Cardiac fibroblast (primary cell): ENCODE data around the gene TDP2.
"Not testable (repeated sequence)": the region's sequence is repeated elsewhere in the genome, so short reads cannot be mapped to it uniquely, and the experiment has no call there.

ENCODE experiments used
- DNase-seq, 2 donors: peaks; one replicate each; pipeline versions ENCODE4 v3.0.0 to v3.0.0-alpha.2; 2010; ENCODE audit warnings: low read depth in 2 of 2
- H3K4me3 ChIP-seq, 2 donors: replicated peaks in 1 of 2; 1 replicate in 1 of 2; 2 replicates in 1 of 2; pipeline ENCODE4 v1.5.1; 2011; ENCODE audit warnings: low read depth in 2 of 2, low read length in 2 of 2, mild to moderate bottlenecking in 2 of 2, moderate library complexity in 1 of 2
- TF ChIP-seq, protein P1 (sequence below): IDR thresholded peaks from one replicate; pipeline ENCODE4 v1.5.1; 2011; ENCODE audit warnings: low read depth, mild to moderate bottlenecking, low read length, inconsistent platforms

TDP2 gene

DNA sequence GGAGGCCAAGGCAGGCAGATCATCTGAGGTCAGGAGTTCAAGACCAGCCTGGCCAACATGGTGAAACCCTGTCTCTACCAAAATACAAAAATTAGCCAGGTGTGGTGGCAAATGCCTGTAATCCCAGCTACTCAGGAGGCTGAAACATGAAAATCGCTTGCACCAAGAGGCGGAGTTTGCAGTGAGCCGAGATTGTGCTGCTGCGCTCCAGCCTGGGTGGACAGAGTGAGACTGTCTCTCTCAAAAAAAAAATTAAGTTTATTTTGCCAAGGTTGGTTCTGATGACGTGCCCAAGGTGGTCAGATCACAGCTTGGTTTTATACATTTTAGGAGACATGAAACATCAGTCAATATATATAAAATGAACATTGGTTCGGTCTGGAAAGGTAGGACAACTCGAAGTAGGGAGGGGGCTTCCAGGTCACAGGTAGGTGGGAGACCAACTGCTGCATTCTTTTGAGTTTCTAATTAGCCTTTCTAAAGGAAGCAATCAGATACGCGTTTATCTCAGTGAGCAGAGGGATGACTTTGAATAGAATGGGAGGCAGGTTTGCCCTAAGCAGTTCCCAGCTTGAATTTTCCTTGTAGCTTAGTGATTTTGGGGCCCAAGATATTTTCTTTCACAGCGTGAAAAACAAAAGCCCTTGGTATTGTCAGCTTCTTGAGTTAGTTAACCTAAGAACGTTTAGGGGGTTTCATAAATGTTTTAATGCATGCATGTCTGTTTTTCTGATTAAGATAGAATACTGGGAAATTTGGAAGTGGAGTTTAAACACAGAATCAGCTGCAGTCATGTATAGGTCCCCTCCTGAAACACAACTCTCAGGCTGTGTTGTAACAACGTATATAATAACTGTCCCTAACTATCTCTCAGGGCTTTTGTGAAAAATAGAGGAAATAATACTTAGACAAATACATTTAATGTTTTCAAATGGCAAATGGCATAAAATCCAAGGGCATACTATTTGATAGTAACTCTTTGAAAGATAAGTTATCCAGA lies 16.9 kb upstream of the TDP2 start:
- TF ChIP-seq, protein P1, sequence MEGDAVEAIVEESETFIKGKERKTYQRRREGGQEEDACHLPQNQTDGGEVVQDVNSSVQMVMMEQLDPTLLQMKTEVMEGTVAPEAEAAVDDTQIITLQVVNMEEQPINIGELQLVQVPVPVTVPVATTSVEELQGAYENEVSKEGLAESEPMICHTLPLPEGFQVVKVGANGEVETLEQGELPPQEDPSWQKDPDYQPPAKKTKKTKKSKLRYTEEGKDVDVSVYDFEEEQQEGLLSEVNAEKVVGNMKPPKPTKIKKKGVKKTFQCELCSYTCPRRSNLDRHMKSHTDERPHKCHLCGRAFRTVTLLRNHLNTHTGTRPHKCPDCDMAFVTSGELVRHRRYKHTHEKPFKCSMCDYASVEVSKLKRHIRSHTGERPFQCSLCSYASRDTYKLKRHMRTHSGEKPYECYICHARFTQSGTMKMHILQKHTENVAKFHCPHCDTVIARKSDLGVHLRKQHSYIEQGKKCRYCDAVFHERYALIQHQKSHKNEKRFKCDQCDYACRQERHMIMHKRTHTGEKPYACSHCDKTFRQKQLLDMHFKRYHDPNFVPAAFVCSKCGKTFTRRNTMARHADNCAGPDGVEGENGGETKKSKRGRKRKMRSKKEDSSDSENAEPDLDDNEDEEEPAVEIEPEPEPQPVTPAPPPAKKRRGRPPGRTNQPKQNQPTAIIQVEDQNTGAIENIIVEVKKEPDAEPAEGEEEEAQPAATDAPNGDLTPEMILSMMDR, result no peak
- H3K4me3 ChIP-seq, result no peak overlapping the region
- DNase-seq, result no peak

DNA sequence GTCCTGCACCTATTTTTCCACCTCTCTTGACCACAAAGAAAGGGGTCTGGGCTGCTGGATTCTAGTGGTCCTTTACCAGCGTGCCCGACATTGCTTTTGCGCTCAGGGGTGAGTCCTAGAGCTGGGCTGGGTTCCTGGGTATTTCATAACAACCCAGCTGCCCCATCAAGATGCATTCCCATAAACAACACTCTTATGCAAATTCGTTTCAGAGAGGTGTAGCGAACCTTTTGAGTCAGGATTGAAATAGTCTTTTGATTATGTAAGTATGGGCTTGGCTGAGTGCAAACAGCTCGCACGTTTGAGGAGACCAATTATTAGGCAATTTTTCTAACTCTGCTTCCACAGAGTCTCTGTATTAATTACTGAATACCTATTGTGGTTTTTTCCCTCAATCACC lies 13.9 kb upstream of the TDP2 start:
- no peak overlapping the region for H3K4me3 ChIP-seq
- TF ChIP-seq, protein P1, result no peak
- no peak for DNase-seq

DNA sequence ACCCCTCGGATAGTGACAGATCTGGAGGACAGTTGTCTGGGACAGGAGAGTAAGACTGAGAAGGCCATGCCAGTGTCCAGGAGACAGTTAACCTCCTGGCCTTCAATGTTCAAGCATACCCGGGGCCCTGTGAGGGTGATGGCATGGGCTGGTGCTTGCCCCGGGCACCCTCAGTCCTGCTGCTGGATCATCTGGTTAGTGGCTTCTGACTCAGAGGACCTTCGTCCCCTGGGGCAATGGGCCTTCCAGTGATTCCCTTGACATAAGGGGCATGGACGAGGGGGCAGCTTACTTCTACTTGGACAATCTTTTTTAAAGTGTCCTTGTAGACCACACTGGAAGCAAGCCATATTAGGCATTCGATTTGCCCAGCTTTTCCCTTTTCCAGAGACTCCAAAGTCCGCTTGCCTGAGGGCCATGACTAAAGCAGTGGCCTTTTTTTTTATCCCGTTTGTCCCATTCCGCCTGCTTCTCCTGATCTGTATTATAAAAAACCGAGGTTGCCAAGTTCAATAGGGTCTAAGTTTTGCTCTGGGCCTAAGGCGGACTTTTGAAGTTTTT lies 12.2 kb upstream of the TDP2 start:
- not testable (repeated sequence) for H3K4me3 ChIP-seq, DNase-seq

DNA sequence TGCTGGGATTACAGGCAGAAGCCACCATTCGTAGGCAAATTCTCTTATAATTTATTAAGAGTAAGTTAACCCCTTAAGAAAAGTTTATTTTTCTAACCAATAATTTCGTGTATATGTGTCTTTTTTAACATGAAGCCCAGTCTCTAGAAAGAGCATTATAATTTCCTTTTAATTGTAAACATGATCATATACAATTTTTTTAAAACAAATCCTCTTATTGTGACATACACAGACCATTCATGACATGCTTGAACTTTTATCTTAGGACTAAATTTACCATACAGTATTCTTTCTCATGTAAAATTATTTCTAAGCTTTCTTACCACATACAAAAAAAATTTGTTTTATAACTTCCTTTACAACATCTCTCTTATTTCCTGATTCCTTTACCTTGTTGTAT lies 6.9 kb upstream of the TDP2 start:
- TF ChIP-seq, protein P1, result no peak
- no peak overlapping the region for H3K4me3 ChIP-seq
- no peak for DNase-seq

DNA sequence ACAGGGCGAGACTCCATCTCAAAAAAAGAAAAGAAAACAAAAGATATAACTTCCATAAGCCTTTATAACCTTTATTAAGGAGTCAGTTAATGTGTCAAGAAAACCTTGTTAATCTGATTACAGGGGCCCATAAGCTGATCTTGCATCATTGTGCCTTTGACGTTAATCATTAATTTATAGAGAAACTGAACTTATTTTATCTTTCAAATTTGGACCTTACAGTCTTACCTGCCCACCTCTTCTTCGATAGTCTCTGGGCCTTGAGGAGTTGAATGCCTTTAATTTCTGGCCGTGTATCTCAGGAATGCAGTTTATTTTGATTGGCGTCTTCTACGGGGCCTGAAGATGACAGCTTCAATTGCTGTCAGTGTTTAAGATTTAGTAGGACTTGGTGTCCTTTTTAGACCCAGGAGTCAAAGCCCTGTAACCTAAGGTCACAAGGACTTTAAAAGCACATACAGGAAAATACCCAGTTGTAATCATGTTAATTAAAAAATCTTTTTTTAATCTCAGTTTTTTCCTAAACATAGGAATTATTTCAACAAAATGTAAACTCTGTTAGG lies 6.0 kb upstream of the TDP2 start:
- TF ChIP-seq, protein P1, result no peak
- no peak overlapping the region for H3K4me3 ChIP-seq

DNA sequence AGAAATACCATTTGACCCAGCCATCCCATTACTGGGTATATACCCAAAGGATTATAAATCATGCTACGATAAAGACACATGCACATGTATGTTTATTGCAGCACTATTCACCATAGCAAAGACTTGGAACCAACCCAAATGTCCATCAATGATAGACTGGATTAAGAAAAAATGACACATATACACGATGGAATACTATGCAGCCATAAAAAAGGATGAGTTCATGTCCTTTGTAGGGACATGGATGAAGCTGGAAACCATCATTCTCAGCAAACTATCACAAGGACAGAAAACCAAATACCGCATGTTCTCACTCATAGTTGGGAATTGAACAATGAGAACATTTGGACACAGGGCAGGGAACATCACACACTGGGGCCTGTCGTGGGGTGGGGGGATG lies 4.4 kb upstream of the TDP2 start:
- DNase-seq, H3K4me3 ChIP-seq: not testable (repeated sequence)

More for the DNA sequence above, 6.0 kb upstream of the TDP2 start:
- DNase-seq, result no peak

DNA sequence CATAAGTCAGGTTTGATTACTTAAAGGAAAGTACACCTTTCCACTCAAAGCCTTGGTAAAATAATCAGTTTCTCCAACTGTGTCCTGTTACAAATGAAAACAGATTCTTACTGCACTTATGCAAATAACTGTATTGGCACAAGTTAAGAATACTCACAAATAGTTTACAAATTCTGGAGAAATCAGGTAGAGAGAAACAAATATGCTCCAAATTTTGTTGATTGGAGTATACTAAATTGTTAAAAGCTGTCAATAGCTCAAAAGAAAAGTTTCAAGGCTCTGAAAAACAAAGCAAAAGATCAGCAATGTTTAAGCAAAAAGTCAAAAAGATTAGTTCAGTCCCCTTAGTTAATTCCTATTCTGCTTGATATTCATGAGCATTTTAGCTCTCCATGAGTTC lies 3.8 kb upstream of the TDP2 start:
- not testable (repeated sequence) for DNase-seq, H3K4me3 ChIP-seq

DNA sequence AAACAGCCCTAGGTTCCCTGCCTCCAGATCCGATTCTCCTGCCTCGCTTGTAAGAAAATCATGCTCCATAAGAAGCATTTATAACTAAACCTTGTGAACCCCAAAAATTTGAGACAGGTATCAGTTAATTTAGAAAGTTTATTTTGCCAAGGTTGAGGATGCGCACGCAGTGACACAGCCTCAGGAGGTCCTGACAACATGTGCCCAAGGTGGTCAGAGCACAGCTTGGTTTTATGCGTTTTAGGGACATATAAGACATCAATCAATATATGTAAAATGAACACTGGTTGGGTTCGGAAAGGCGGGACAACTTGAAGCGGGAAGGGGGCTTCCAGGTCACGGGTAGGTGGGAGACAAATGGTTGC lies 2.3 kb upstream of the TDP2 start:
- no peak for DNase-seq
- H3K4me3 ChIP-seq, result no peak overlapping the region
- TF ChIP-seq, protein P1, result no peak

DNA sequence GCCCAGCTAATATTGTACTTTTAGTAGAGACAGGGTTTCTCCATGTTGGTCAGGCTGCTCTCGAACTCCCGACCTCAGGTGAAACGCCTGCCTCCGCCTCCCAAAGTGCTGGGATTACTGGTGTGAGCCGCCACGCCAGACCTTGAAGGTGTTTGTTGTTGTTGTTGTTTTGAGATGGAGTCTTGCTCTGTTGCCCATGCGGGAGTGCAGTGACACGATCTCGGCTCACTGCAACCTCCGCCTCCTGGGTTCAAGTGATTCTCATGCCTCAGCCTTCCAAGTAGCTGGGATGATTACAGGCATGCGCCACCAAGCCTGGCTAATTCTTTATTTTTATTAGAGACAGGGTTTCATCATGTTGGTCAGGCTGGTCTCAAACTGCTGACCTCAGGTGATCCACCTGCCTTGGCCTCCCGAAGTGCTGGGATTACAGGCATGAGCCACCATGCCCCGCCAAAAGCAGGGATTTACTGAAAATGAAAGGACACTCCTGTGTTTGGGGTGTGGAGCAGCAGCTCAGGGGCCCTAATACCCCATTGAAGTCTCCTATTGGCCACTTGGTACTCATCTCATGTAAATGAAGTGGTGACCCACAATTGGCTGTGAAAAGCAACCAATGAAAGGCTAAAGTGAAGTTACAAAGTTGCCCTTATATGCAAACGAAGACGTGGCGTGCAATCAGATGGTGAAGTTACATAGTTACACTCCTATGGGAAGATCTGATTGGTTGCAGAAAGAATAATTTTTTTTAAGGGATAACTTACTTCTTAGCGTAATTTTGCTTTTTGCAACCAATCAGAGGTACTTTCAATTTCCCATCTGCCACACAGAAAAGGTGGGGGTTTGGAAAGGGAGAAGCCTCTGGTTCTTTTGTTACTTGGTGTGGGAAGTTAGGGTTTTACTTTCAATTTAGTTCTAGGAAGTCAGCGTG lies 1.6 kb upstream of the TDP2 start:
- not testable (repeated sequence) for H3K4me3 ChIP-seq, DNase-seq
